Sigmoid colon (tissue), 4 donors: Measurements from ENCODE around the gene PHACTR3.

Experiments used
- EP300 ChIP-seq, 4 donors: sonication (generic); formaldehyde crosslinking; IDR thresholded peaks; one replicate each; pipeline ENCODE4 v1.6.1; 2017; ENCODE audit warnings: antibody characterized with exemption in 4 of 4
- POLR2A ChIP-seq, 2 donors: fragments of 450-650 bp; IDR thresholded peaks; one replicate each; pipeline ENCODE4 v1.6.1; 2016; ENCODE audit warnings: antibody characterized with exemption in 2 of 2, mild to moderate bottlenecking in 2 of 2, moderate library complexity in 2 of 2
- POLR2AphosphoS5 ChIP-seq, 4 donors: sonication (generic); formaldehyde crosslinking; IDR thresholded peaks; one replicate each; pipeline ENCODE4 v1.6.1; 2017; ENCODE audit warnings: antibody characterized with exemption in 4 of 4
- TF ChIP-seq, protein P1 (sequence below), 4 experiments: fragments of 450-650 bp in 3 of 4; fragments of 200-600 bp in 1 of 4; IDR thresholded peaks; one replicate each; pipeline ENCODE4 v1.5.1; 2016 to 2019; ENCODE audit warnings: antibody characterized with exemption in 4 of 4, mild to moderate bottlenecking in 3 of 4, moderate library complexity in 2 of 4

DNA sequence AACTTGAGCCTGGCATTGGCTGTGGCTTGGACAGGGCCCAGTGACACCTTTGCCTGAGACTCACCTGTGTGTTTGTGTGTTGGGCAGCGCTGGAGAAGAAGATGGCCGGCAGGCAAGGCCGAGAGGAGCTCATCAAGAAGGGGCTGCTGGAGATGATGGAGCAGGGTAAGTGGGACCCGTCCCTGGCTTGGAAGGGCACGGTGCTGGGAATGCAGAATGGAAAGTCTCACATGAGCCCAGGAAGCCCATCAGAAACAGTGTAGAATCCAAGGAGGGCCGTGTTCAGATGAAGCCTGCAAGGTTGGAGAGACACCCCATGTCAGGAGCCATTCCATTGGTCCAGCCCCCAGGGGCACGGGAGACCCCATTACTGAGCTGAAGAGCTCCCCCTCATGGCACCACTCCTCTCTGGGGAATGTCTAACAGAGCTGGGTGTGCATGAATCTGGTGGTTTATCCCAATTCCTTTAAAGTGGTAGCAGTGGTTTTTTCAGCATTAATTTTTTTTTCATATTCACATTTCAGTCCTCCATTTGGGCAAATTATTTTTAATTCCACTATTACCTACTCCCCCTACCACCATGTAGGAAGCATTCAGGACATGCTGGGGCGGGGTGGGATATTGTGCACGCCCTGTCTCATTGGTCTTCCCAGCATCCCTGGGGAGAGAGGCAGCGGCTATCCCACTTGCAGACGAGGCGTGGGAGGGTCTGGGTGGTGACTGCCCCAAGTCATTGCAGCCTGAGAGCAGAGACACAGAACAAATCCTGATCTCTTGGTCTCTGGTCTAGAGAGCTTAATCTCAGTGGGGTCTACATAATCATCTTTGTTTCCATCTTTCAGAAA is 143.6 kb downstream of the PHACTR3 start:
- TF ChIP-seq POLR2A (IDR thresholded peaks at IDR 0.05) (no peak), POLR2AphosphoS5 (IDR thresholded peaks at IDR 0.05) (no peak), EP300 (IDR thresholded peaks at IDR 0.05) (no peak)
- TF ChIP-seq, protein P1, sequence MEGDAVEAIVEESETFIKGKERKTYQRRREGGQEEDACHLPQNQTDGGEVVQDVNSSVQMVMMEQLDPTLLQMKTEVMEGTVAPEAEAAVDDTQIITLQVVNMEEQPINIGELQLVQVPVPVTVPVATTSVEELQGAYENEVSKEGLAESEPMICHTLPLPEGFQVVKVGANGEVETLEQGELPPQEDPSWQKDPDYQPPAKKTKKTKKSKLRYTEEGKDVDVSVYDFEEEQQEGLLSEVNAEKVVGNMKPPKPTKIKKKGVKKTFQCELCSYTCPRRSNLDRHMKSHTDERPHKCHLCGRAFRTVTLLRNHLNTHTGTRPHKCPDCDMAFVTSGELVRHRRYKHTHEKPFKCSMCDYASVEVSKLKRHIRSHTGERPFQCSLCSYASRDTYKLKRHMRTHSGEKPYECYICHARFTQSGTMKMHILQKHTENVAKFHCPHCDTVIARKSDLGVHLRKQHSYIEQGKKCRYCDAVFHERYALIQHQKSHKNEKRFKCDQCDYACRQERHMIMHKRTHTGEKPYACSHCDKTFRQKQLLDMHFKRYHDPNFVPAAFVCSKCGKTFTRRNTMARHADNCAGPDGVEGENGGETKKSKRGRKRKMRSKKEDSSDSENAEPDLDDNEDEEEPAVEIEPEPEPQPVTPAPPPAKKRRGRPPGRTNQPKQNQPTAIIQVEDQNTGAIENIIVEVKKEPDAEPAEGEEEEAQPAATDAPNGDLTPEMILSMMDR (IDR thresholded peaks at IDR 0.05): no peak
